AG04449 (cell line): ENCODE data around the gene C6orf15.

Source experiments
- CTCF ChIA-PET: fragments of 350-600 bp; formaldehyde crosslinking; extraction: SDS; loops from one replicate; lab custom pipeline; 2021; ENCODE audit warnings: antibody characterized with exemption; lab: Yijun Ruan, JAX
- POLR2A ChIA-PET: fragments of 400-600, 350-600 bp; formaldehyde crosslinking; extraction: SDS; loops from one replicate; lab custom pipeline; 2020; ENCODE audit warnings: antibody characterized with exemption, inconsistent platforms; lab: Yijun Ruan, JAX
- DNase-seq: peaks from one replicate; pipeline ENCODE4 v3.0.0-alpha.2; 2010; ENCODE audit warnings: low read depth, low spot score
- H3K4me3 ChIP-seq: 2 replicates; pipeline ENCODE4 v1.5.1; 2011; ENCODE audit warnings: low read depth, mild to moderate bottlenecking, control low read depth, low read length
- TF ChIP-seq, protein P1 (sequence below): IDR thresholded peaks from one replicate; pipeline ENCODE4 v1.5.1; 2011; ENCODE audit warnings: mild to moderate bottlenecking, moderate library complexity, low read length, control low read depth, inconsistent platforms; ENCODE audit not compliant: insufficient read depth; ENCODE audit errors: missing control alignments

C6orf15 gene

DNA sequence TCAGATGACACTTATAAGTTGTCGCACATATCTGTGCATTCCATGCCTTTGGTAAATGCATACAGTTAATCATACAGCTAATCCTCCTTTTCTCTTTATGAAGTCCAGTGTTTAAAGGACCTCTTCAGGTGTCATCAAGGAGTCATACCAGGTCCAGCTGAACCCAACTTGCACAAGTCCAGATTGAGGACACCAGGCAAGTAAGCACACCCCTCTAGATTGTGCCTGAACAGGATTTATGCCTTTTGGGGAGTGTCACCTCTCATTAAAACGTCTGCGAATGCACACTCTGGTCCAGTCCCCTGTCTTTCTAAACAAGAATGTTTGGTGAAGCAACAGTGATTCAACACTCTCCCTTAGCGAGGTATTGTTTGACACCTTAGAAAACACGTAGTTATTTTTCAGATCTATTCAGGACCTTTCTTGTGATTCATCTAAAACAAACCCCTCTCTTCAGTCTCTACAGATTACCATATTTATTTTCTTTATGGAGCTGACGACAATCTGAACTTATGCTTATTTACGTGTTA, 48.4 kb downstream of the C6orf15 start:
- POLR2A ChIA-PET: no interaction called here

More for the DNA sequence above, 48.4 kb downstream of the C6orf15 start:
- TF ChIP-seq, protein P1, sequence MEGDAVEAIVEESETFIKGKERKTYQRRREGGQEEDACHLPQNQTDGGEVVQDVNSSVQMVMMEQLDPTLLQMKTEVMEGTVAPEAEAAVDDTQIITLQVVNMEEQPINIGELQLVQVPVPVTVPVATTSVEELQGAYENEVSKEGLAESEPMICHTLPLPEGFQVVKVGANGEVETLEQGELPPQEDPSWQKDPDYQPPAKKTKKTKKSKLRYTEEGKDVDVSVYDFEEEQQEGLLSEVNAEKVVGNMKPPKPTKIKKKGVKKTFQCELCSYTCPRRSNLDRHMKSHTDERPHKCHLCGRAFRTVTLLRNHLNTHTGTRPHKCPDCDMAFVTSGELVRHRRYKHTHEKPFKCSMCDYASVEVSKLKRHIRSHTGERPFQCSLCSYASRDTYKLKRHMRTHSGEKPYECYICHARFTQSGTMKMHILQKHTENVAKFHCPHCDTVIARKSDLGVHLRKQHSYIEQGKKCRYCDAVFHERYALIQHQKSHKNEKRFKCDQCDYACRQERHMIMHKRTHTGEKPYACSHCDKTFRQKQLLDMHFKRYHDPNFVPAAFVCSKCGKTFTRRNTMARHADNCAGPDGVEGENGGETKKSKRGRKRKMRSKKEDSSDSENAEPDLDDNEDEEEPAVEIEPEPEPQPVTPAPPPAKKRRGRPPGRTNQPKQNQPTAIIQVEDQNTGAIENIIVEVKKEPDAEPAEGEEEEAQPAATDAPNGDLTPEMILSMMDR: no peak
- H3K4me3 ChIP-seq: no peak overlapping the region
- CTCF ChIA-PET: interaction anchor here (0.8 to 38.8 kb wide), 3 partner anchors 14 to 154 kb away, joined by 3 to 1346 read pairs (median 4); partner anchors contain the start of genes GTF2H4 and VARS2
- no peak for DNase-seq
